ENCODE results near the gene ENO3. TPM values are rescaled to one million over a fixed set of nuclear protein-coding genes. Genes with fewer than 3 reads are reported as not detected.

The ENO3 gene
- total RNA-seq, 4 donors from 2014 or later = 2.8 to 3.7 (median 3.6) TPM; not detected in 1

DNA sequence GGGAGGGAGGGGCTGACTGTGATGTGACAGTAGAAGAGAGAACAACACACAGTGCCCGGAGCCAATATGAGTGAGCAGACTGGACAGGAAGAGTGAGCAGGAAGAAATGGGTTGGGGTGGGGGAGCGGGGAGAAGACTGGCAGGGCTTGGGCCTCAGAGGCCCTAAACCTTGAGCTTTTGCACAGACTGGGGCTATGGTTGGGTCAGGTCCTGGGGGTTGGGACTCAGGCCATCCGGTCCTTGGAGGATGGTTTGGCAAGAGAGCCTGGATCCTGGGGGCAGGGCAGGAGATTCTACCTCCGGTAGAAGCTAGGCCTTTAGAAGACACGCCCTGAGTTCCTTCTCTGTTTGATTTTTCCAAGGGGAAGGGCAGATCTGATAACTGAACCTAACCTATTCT is 35.5 kb downstream of the ENO3 start:
- peak overlapping the region; percentile 89 to 91 for H3K27ac ChIP-seq
- no peaks in the 10 kb centered on the region for H3K36me3 ChIP-seq
- no peaks in the 10 kb centered on the region for H3K27me3 ChIP-seq
- H3K4me3 ChIP-seq = peak overlapping the region; percentile 74 to 81
- intact Hi-C loops (cut with DNase I; ENCODE audit: low total_unique reads) = no loop called here
- TF ChIP-seq POLR2A (IDR thresholded peaks at IDR 0.05) = peak in 1 of 2 donors; percentile 31
- TF ChIP-seq, protein P1, sequence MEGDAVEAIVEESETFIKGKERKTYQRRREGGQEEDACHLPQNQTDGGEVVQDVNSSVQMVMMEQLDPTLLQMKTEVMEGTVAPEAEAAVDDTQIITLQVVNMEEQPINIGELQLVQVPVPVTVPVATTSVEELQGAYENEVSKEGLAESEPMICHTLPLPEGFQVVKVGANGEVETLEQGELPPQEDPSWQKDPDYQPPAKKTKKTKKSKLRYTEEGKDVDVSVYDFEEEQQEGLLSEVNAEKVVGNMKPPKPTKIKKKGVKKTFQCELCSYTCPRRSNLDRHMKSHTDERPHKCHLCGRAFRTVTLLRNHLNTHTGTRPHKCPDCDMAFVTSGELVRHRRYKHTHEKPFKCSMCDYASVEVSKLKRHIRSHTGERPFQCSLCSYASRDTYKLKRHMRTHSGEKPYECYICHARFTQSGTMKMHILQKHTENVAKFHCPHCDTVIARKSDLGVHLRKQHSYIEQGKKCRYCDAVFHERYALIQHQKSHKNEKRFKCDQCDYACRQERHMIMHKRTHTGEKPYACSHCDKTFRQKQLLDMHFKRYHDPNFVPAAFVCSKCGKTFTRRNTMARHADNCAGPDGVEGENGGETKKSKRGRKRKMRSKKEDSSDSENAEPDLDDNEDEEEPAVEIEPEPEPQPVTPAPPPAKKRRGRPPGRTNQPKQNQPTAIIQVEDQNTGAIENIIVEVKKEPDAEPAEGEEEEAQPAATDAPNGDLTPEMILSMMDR (IDR thresholded peaks at IDR 0.05) = no peak
- peaks cover 9 to 16% of the 10 kb centered on the region in 2 donors for H3K4me1 ChIP-seq
- peak in 1 of 2 donors; percentile 33 for DNase-seq
- H3K9me3 ChIP-seq = no peaks in the 10 kb centered on the region

DNA sequence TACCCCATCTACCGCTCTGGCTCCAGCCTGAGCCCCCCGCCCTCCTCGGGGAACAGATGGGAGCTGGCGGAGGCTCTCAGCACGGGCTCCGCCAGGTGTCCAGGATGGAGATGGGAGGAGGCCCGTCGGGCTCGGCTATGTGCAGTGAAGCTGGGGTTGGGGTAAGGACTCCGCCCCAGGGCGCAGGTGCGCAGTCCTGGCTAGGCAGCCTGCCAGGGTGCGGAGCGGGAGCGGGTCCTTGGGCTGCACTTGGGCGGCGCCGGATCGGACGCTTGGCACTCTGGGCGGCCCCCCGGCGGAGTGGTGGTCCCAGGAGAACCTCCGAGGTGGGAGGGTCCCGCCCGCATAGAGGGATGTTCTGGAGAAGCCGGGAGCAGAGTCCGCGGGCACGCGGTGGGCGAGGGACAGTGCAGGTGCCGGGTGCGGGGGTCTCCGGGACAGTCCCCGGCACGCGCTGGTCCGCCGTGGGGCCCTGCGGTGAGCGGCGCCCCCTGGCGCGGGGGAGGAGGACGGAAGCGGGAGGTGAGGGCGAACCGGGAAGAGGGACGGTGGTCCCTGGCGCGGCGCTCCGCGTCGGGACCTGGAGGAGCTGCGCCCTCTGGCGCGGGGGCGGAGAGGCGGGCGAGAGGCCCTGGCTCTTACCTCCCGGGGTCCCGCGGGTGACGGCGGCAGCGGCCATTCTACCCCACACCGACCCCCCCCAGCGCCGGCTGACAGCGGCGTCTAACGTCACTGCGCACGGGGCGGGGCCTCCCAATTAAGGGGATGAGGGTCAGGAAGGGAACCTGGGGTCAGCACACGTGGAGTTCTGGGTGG is 36.2 kb downstream of the ENO3 start, which contains the start of gene CAMTA2:
CAMTA2 (minus strand) TSS at position 725 of the 816 bp plus-strand sequence. CDS start 1,453 bp downstream, outside the sequence.
- H3K9me3 ChIP-seq = no peaks in the 10 kb centered on the region
- intact Hi-C loops (cut with DNase I; ENCODE audit: low total_unique reads) = no loop called here
- H3K36me3 ChIP-seq = no peaks in the 10 kb centered on the region
- peak within 1 kb of the TSS; percentile 89 to 91 for H3K27ac ChIP-seq
- no peaks in the 10 kb centered on the region for H3K27me3 ChIP-seq
- H3K4me1 ChIP-seq = peaks cover 9 to 16% of the 10 kb centered on the region in 2 donors
- TF ChIP-seq, protein P1 (IDR thresholded peaks at IDR 0.05) = peak; percentile 58 to 87 (median 80)
- peak; percentile 70 to 81 for TF ChIP-seq POLR2A (IDR thresholded peaks at IDR 0.05)
- DNase-seq = peak; percentile 89 to 91
- peak within 1 kb of the TSS; percentile 74 to 81 for H3K4me3 ChIP-seq

DNA sequence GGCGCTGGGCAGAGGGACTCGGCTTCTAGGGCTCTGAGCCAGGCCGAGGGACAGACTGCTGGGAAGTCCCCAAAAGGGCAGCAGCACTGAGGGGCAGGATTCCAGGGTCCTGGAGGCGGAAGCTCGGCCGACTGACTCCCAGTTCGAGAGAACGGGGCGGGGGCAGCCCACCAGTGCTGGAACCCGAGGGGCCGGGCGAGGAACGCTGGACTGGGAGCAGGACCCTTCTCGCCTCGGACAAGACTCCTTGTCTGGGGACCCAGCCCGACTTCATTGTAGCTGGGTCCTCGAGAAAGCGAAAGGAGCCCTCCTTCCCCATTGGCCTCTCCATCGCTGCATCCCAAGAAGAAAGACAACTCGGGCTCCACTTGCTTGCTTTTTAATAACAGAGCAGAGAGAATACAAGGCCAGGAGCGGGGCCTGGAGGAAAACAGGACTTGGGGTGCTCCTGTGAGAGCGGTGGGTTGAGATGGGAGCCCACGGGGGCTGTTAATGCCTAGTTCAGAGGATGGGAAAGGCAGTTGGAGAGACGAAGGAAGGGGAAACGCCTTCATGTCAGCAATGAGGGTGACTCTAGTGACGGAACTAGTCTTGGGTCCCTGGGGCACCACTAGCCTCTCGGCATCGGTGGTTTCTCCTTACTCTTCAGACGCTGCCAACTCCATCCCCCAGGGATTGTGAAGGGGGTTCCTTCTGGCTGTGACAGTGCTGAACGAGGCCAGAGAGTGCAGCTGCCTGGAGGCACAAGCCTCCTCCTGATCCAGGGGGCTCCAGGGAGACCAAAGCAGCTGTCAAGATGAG is 37.0 kb downstream of the ENO3 start:
- Histone ChIP-seq H3K4me3 (peak overlapping the region; percentile 74 to 81), H3K27ac (peak overlapping the region; percentile 89 to 91), H3K4me1 (peaks cover 9 to 16% of the 10 kb centered on the region in 2 donors), H3K27me3 (no peaks in the 10 kb centered on the region), H3K36me3 (no peaks in the 10 kb centered on the region), H3K9me3 (no peaks in the 10 kb centered on the region)
- TF ChIP-seq, protein P1 (IDR thresholded peaks at IDR 0.05) = no peak
- TF ChIP-seq POLR2A (IDR thresholded peaks at IDR 0.05) = no peak
- intact Hi-C loops (cut with DNase I; ENCODE audit: low total_unique reads) = no loop called here
- DNase-seq = peak; percentile 38 to 40

DNA sequence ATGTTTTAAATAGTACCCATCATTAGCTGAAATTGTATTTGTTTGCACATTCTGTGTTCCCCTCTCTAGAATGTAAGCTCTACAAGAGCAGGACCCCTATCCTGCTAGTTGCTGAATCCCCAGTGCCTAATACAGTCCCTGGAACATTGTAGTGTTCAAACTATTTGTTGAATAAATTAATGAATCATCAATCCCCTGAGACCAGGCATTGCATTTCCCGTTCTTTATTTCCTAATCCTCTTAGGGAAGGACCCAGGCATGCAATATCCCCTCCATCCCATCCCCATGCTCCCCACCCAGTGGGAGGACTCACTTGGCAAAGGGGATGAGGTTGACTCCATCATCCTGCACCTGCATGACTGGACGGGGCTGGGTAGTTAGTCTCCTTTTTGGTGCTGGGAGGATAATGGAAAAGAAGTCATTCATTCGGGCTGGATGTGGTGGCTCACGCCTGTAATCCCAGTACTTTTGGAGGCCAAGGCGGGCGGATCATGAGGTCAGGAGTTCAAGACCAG is 43.2 kb downstream of the ENO3 start:
- DNase-seq = no peak
- H3K9me3 ChIP-seq = no peaks in the 10 kb centered on the region
- no peak overlapping the region for H3K27ac ChIP-seq
- H3K36me3 ChIP-seq = no peaks in the 10 kb centered on the region
- H3K27me3 ChIP-seq = no peaks in the 10 kb centered on the region
- intact Hi-C loops (cut with DNase I; ENCODE audit: low total_unique reads) = no loop called here
- peaks cover 1 to 8% of the 10 kb centered on the region in 2 donors for H3K4me1 ChIP-seq
- no peak for TF ChIP-seq POLR2A (IDR thresholded peaks at IDR 0.05)
- TF ChIP-seq, protein P1 (IDR thresholded peaks at IDR 0.05) = no peak
- no peak overlapping the region for H3K4me3 ChIP-seq
